Stimulated activated CD8-positive, alpha-beta memory T cell treated with anti-CD3 and anti-CD28 coated beads, Interleukin-12 subunit alpha, Interleukin-12 subunit beta, amount 100 ng/mL, for 1 hour (primary cell): ENCODE data around the gene TRAPPC13.
A peak's percentile ranks its signal among the peaks of the same experiment; 100 is the strongest.
"Not testable (repeated sequence)": the region's sequence is repeated elsewhere in the genome, so short reads cannot be mapped to it uniquely, and the experiment has no call there.

Source experiments
- DNase-seq: peaks from one replicate; pipeline ENCODE4 v3.0.0-alpha.2; 2020; ENCODE audit warnings: low read depth

TRAPPC13 gene, protein sequence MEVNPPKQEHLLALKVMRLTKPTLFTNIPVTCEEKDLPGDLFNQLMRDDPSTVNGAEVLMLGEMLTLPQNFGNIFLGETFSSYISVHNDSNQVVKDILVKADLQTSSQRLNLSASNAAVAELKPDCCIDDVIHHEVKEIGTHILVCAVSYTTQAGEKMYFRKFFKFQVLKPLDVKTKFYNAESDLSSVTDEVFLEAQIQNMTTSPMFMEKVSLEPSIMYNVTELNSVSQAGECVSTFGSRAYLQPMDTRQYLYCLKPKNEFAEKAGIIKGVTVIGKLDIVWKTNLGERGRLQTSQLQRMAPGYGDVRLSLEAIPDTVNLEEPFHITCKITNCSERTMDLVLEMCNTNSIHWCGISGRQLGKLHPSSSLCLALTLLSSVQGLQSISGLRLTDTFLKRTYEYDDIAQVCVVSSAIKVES

DNA sequence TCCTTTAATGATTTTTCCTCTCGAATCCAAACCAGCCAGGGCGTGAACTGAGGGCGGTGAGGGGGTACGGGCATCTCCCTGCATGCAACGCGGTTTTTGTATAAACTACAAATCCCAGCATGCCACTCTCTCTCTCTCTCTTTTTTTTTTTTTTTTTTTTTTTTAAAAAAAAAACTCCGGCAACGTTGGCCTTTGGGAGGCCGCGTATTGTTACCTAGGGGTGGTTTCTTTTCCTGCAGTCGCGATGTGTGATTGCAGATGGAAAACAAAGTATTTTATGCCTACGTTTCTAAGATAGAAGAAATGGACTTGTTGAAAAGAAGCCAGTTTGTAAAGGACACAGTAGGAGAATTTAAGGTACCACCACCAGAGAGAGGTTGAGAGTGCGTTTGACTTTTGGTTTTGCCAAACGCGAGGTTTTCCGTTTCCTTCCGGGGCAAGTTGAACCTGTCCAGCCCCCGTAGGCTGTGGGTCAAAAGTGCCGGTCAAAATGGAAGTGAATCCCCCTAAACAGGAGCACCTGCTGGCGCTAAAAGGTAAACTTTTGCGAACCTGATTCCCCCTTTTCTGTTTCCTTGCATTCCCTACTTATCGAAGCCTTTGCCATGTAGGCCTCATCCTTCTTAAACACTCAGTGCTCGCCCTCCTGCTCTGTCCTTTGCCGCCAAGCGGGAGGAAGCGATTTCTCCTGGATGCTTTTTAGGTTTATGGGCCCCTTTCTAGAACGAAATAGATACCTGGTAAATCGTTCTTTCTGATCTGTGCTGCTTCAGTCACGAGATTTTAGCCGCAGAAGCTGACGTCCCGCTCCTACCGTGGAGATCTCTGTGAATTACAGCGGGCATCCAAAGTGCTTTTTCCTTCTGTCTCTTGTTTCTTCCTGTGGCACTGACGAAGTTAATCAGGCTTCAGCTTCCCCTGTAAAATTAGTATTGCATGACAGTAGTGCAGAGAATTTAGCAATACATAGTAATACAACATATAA lies at the start of gene TRAPPC13, which contains the start of gene SHLD3:
Gene TRAPPC13, plus strand, starts transcription at position 457 of the 985 bp plus-strand sequence. Its CDS starts 34 bp downstream, at position 491.
Gene SHLD3, plus strand, starts transcription at position 457 of the 985 bp plus-strand sequence. CDS start 4,561 bp downstream, outside the sequence.
- peak; percentile 69 for DNase-seq

DNA sequence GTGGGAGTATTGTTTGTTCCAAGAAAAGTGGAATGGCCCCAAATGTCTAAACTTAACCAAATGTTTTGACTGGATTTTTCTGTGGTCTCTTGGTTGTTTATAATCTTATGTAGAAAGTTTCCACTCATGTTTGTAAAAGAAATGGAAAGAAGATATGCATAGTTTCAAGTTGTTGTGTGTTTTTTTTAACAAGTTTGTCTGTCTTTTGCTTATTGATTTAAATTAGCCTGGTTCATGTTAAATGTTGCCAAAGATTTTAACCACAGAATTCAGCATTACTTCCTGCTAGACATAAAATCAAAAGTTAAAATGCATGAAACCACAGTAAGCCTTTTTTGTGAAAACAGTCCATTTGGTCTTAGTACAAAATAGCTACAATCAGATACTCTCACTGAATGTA lies 47.7 kb upstream of the TRAPPC13 start:
- no peak for DNase-seq

GRCh38 chr5:65588694-65589093 lies 36.1 kb upstream of the TRAPPC13 start:
- DNase-seq: no peak

GRCh38 chr5:65601761-65602160 lies 23.1 kb upstream of the TRAPPC13 start:
- not testable (repeated sequence) for DNase-seq

GRCh38 chr5:65611524-65611923 lies 13.3 kb upstream of the TRAPPC13 start:
- no peak for DNase-seq

DNA sequence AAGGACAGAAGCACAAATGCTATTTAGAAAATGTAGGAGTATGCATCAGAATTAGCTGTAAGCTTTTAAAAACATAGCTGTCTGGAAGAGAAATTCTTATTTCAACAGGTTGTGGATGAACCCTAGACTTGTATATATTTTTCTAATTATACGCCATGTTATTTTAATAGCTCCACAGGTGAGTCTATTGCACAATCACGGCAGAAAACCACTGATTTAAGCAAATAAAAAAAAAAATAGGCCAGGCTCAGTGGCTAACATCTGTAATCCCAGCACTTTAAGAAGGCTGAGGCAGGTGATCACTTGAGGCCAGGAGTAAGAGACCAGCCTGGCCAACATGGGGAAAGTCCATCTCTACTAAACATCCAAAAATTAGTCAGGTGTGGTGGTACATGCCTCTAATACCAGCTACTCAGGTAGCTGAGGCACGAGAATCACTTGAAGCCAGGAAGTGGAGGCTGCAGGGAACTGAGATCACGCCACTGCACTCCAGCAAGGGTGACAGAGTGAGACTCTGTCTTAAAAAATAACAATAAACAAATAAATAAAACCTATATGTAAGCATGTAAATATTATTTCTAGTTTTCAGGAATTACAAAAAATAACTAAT lies 12.4 kb upstream of the TRAPPC13 start:
- DNase-seq: no peak

DNA sequence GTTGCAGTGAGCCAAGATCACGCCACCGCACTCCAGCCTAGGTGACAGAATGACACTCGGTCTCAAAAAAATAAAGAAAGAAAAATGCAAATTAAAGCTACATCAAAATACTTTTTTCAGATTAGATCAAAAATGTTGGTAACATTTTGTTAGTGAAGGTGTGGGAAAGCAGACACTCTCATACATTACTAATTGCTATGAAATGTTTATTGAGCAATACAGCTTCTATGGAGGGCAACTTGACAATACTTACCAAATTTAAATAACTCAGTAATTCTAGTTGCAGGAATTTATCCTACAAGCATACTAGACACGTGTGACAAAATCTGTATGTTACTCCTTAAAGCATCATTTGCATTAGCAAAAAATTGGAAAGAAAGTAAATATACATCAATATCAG lies 4.8 kb upstream of the TRAPPC13 start:
- DNase-seq: no peak

- DNase-seq: not testable (repeated sequence)
Observed at GRCh38 chr5:65621961-65622360, 2.9 kb upstream of the TRAPPC13 start.

GRCh38 chr5:65623482-65623881 lies 1.3 kb upstream of the TRAPPC13 start:
- DNase-seq: no peak

- DNase-seq: peak; percentile 83
Observed at GRCh38 chr5:65624025-65624570, 729 bp upstream of the TRAPPC13 start, which contains the start of gene TRIM23. Gene TRIM23 (minus strand): TSS chr5:65624333. CDS start chr5:65624274, 59 bp downstream.

GRCh38 chr5:65625743-65626142 lies 916 bp downstream of the TRAPPC13 start:
- no peak for DNase-seq

GRCh38 chr5:65630981-65631380 lies 6.2 kb downstream of the TRAPPC13 start:
- DNase-seq: no peak

DNA sequence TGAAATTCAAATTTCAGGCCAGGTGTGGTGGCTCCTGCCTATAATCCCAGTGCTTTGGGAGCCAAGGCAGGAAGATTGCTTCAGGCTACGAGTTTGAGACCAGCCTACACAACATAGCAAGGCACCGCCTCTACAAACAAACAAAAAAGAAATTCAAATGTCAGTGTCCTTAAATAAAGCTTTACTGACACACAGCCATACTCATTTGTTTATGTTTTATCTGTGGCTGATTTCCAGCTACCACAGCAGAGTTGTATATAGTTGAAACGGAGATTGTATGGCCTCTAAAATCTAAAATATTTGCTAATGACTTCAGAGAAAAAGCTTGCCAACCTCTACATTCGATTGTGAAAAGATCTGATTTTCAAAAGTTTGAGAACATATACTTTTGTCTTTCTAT lies 15.4 kb downstream of the TRAPPC13 start:
- no peak for DNase-seq

- DNase-seq: no peak
Observed at GRCh38 chr5:65646938-65647337, 22.1 kb downstream of the TRAPPC13 start.

DNA sequence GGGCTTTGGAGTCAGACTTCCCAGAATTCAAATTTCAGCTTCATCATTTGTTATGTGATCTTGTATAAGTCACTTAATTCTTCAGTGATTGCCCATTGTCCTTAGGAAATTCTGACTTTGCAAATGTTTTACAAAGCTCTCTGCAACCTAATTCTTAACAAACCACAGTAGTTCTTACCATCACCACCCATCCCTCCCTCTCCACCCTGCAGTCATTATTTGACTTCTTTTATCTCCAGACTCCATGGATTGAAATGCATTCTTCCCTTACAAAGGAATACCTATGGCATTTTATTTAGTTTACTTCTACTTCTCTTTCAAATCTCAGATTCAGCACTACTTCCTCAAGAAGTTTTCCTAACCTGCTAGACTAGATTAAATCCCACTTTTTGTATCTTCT lies 23.1 kb downstream of the TRAPPC13 start:
- DNase-seq: no peak

GRCh38 chr5:65651144-65651543 lies 26.3 kb downstream of the TRAPPC13 start:
- DNase-seq: no peak

DNA sequence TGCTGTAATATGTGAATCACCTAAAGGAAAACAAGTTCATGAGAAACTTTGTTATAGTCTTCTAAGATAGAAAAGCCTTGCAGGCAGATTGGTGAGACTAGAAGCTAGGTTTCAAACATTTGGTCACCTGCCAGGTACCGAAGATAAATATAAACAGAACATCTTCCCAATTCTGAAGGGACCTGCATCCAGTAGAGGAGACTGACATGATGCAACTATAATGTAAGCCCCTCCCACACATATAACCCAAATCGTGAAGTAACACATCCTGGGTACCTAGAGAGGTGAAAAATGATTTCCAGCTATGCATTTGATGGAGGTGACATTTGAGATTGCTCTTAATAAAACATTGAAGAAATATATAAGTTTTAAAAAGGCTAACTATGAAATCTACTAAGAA lies 29.9 kb downstream of the TRAPPC13 start:
- no peak for DNase-seq

DNA sequence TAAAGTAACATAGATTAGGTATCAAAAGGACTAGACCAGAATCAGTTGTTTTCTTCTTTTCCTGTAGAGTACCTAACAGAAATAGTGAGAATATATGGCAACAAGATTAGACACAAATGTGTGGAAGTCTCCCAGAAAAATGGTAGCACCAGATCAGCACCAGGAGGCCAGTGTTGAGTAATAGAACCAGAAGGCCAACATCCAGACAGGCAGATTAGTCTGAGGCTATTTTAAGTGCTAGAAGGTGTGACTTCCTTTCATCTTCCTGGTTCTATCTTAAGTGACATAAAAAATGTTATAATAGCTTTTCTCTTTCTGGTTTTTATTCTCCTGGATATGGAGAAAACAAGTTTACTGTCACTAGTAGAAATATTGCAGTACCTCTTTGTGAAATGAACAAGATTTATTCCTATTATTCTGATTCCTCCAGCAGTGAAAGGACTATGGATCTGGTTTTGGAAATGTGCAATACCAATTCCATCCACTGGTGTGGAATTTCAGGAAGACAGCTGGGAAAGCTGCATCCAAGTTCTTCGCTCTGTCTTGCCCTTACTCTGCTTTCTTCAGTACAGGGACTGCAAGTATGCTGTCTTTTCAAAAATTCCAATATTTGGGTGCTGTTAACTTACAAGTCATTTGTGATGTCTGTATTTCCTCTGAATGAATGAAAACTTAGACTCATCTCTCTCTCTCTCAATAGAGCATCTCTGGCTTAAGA lies 39.1 kb downstream of the TRAPPC13 start:
- no peak for DNase-seq

- DNase-seq: no peak
Observed at GRCh38 chr5:65668696-65669095, 43.9 kb downstream of the TRAPPC13 start.

- DNase-seq: no peak
Observed at GRCh38 chr5:65672796-65673195, 48.0 kb downstream of the TRAPPC13 start.

GRCh38 chr5:65674749-65675148 lies 49.9 kb downstream of the TRAPPC13 start:
- no peak for DNase-seq
